Keratinocyte (primary cell): ENCODE measurements around the gene LIX1. TPM values are rescaled to one million over a fixed set of nuclear protein-coding genes. Genes with fewer than 3 reads are reported as not detected.

ENCODE experiments used
- DNase-seq: peaks from one replicate; pipeline ENCODE4 v3.0.0-alpha.2; 2011; ENCODE audit warnings: low read depth, missing footprints, low spot score
- FAIRE-seq: peaks from 2 replicates; lab custom pipeline; 2011; peaks lifted over from hg19 to GRCh38; lab: Jason Lieb, UNC
- H2AFZ ChIP-seq: 2 replicates; pipeline ENCODE4 v1.6.0; 2012; ENCODE audit warnings: low read length, control low read depth, inconsistent platforms; ENCODE audit not compliant: control insufficient read depth
- H3K27ac ChIP-seq: 2 replicates; pipeline ENCODE4 v1.5.1; 2011; ENCODE audit warnings: low read length; ENCODE audit not compliant: control insufficient read depth, insufficient read depth
- H3K27me3 ChIP-seq: 3 replicates; pipeline ENCODE4 v1.6.0; 2011; ENCODE audit warnings: low read length; ENCODE audit not compliant: control insufficient read depth, insufficient read depth; ENCODE audit errors: extremely low read depth
- H3K36me3 ChIP-seq, 2 experiments: 2 replicates in 1 of 2; 3 replicates in 1 of 2; pipeline ENCODE4 v1.5.1; 2011; ENCODE audit warnings: low read length in 2 of 2, mild to moderate bottlenecking in 1 of 2; ENCODE audit not compliant: control insufficient read depth in 2 of 2, insufficient read depth in 2 of 2; ENCODE audit errors: extremely low read depth in 1 of 2
- H3K4me1 ChIP-seq: 3 replicates; pipeline ENCODE4 v1.5.1; 2011; ENCODE audit warnings: low read length; ENCODE audit not compliant: control insufficient read depth, insufficient read depth; ENCODE audit errors: extremely low read depth
- H3K4me2 ChIP-seq: 3 replicates; pipeline ENCODE4 v1.6.0; 2011; ENCODE audit warnings: low read depth, low read length; ENCODE audit not compliant: control insufficient read depth, insufficient read depth; ENCODE audit errors: extremely low read depth
- H3K4me3 ChIP-seq, 3 experiments: fragments of 200-600 bp in 1 of 3; sonication (generic) in 1 of 3; 2 replicates in 2 of 3; 3 replicates in 1 of 3; pipeline ENCODE4 v1.5.1; 2011 to 2016; ENCODE audit warnings: low read length in 3 of 3, mild to moderate bottlenecking in 3 of 3, control low read depth in 2 of 3, inconsistent platforms in 1 of 3, low read depth in 1 of 3, mixed read lengths in 1 of 3, mixed run types in 1 of 3, moderate library complexity in 1 of 3; ENCODE audit not compliant: control insufficient read depth in 2 of 3, insufficient read depth in 2 of 3; ENCODE audit errors: extremely low read depth in 1 of 3
- H3K79me2 ChIP-seq: 2 replicates; pipeline ENCODE4 v1.6.0; 2012; ENCODE audit warnings: low read length; ENCODE audit not compliant: control insufficient read depth, insufficient read depth
- H3K9ac ChIP-seq: 3 replicates; pipeline ENCODE4 v1.6.0; 2011; ENCODE audit warnings: low read length; ENCODE audit not compliant: control insufficient read depth, insufficient read depth; ENCODE audit errors: extremely low read depth
- H3K9me1 ChIP-seq: 3 replicates; pipeline ENCODE4 v1.6.0; 2011; ENCODE audit warnings: low read length; ENCODE audit not compliant: control insufficient read depth, insufficient read depth; ENCODE audit errors: extremely low read depth
- H3K9me3 ChIP-seq: 2 replicates; pipeline ENCODE4 v1.5.1; 2012; ENCODE audit warnings: low read depth, low read length; ENCODE audit not compliant: control insufficient read depth
- H4K20me1 ChIP-seq: 3 replicates; pipeline ENCODE4 v1.6.0; 2011; ENCODE audit warnings: low read length; ENCODE audit not compliant: control insufficient read depth, insufficient read depth; ENCODE audit errors: extremely low read depth
- CTCF ChIP-seq, 3 experiments: IDR thresholded peaks in 1 of 3; conservative IDR thresholded peaks in 1 of 3; optimal IDR thresholded peaks in 1 of 3; 2 replicates in 2 of 3; 3 replicates in 1 of 3; pipeline versions ENCODE3 to v1.5.1; 2011; ENCODE audit warnings: low read length in 3 of 3, mild to moderate bottlenecking in 3 of 3, moderate library complexity in 2 of 3, control low read depth in 1 of 3, inconsistent platforms in 1 of 3; ENCODE audit not compliant: insufficient read depth in 2 of 3; ENCODE audit errors: extremely low read depth in 1 of 3
- EZH2 ChIP-seq: IDR thresholded peaks from one replicate; pipeline ENCODE4 v1.6.1; 2012; ENCODE audit warnings: inconsistent platforms, mild to moderate bottlenecking, low read length, moderate library complexity
- dilution Hi-C: fragments of 300-500 bp; cut with MboI; formaldehyde crosslinking; loops from one replicate; pipeline ENCODE4 v1.7.0; 2020; ENCODE audit warnings: low sequenced_read_pairs; ENCODE audit not compliant: extremely low pct_ligation_motif_present
- polyA plus RNA-seq, 5 experiments: library from polyadenylated mRNA; depleted of rRNA in 3 of 5; stranded (reverse) in 3 of 5; stranded (forward) in 1 of 5; unstranded in 1 of 5; fragments of >200 nt; gene quantifications; 1 replicate in 1 of 5; 2 replicates in 3 of 5; 3 replicates in 1 of 5; pipeline versions ENCODE4 v1.2.1 to v1.2.3, GENCODE V29; 2011 to 2012; ENCODE audit warnings: missing spikeins in 2 of 5, low read depth in 1 of 5, low replicate concordance in 1 of 5

The LIX1 gene
- polyA plus RNA-seq, 1 donor (not counting 4 experiments of a cell fraction or from before 2014, with no cell fraction given), result not detected

- Histone ChIP-seq H2AFZ (no peak overlapping the region), H3K27ac (no peak overlapping the region), H3K4me2 (no peak overlapping the region), H3K36me3 (no peaks in the 10 kb centered on the region), H3K27me3 (no peaks in the 10 kb centered on the region), H3K9ac (no peak overlapping the region), H3K4me3 (no peak overlapping the region), H4K20me1 (no peaks in the 10 kb centered on the region), H3K79me2 (no peaks in the 10 kb centered on the region), H3K9me3 (no peaks in the 10 kb centered on the region), H3K9me1 (no peaks in the 10 kb centered on the region), H3K4me1 (no peaks in the 10 kb centered on the region)
- FAIRE-seq, result no peak
- TF ChIP-seq EZH2 (no peak), CTCF (optimal IDR thresholded peaks at IDR 0.05 in 1 of 3, IDR thresholded peaks at IDR 0.05 in 1 of 3, conservative IDR thresholded peaks at IDR 0.05 in 1 of 3; ENCODE audit: extremely low read depth in 1 of 3, insufficient read depth in 2 of 3, low read length in 3 of 3) (no peak)
- DNase-seq, result no peak
- dilution Hi-C loops, result no loop called here
Observed at GRCh38 chr5:97105501-97106215, 36.8 kb downstream of the LIX1 start.

- Histone ChIP-seq H3K9me1 (no peaks in the 10 kb centered on the region), H3K4me2 (no peak overlapping the region), H3K27ac (no peak overlapping the region), H2AFZ (no peak overlapping the region), H3K79me2 (no peaks in the 10 kb centered on the region), H4K20me1 (no peaks in the 10 kb centered on the region), H3K9ac (no peak overlapping the region), H3K27me3 (peaks cover 3% of the 10 kb centered on the region), H3K4me3 (no peak overlapping the region), H3K4me1 (no peaks in the 10 kb centered on the region), H3K9me3 (no peaks in the 10 kb centered on the region), H3K36me3 (no peaks in the 10 kb centered on the region)
- TF ChIP-seq CTCF (optimal IDR thresholded peaks at IDR 0.05 in 1 of 3, IDR thresholded peaks at IDR 0.05 in 1 of 3, conservative IDR thresholded peaks at IDR 0.05 in 1 of 3; ENCODE audit: extremely low read depth in 1 of 3, insufficient read depth in 2 of 3, low read length in 3 of 3), result no peak
- TF ChIP-seq EZH2, result no peak
- dilution Hi-C loops, result no loop called here
- no peak for FAIRE-seq
- no peak for DNase-seq
Observed at GRCh38 chr5:97102010-97102470, 40.4 kb downstream of the LIX1 start.
